Germinal center (tissue), 1 donor: Measurements from ENCODE around the gene NFATC4.

Experiments used
- DNase-seq: peaks from one replicate; pipeline ENCODE4 v3.0.0; 2012; ENCODE audit warnings: mixed read lengths, low spot score

NFATC4 gene

DNA sequence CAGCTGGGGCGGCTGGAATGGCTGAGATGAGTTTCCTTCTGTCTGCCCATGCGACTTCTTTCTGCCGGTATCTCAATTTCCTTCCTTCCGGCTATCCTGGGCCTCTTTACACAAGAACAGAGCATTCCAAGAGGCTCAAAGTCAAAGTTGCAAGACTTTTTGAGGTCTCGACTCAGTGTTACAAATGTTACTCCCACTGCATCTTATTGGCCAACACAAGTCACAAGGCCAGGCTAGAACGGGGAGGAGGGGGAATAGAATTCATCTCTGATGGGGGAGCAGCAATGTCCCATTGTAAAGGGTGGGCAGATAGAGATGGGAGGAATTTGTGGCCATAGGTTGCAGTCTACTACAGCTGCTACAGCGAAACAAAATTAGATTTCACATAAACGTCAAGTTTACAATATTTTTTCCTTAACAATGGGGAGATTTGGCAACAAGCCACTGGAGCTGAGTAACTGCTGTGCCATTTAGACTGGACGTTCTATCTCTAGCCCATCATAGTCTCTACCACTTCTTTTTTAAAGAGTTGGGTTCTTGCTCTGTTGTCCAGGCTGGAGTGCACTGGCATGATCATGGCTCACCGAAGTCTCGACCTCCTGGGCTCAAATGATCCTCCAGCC lies 21.4 kb downstream of the NFATC4 start:
- DNase-seq, result no peak

DNA sequence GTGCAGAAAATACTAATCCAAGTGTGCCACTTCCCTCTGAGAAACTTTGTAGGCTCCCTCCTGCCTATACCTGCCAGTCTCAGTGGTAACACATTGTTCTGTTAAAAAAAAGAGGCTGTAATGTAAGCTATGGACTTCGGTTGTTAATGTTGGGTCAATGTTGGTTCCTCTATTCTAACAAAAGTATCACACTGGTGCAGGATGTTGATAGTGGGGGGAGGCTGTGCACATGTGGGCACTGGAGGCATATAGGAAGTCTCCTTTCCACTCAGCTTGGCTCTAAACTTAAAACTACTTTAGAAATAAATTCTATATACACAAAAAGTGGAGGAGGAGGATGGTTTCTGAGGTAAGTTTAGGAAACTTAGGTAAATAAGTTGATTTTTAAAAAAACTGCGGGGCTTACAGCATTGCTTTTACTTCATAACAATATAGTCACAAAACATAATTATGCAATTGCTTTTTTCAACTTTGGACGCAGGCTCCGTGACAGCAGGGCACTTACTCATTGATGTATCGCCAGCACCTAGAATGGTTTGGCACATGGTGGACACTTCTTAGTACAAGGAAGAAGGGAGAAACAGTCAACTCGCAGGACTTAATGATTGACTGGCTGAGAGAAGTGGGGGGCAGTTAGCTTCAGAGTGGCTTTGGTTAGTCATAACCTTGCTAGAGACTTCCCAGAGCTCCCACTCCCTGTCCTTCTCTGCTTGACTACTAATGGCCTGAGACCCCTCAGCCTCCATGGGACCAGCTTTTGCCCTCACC lies 22.9 kb downstream of the NFATC4 start:
- no peak for DNase-seq

DNA sequence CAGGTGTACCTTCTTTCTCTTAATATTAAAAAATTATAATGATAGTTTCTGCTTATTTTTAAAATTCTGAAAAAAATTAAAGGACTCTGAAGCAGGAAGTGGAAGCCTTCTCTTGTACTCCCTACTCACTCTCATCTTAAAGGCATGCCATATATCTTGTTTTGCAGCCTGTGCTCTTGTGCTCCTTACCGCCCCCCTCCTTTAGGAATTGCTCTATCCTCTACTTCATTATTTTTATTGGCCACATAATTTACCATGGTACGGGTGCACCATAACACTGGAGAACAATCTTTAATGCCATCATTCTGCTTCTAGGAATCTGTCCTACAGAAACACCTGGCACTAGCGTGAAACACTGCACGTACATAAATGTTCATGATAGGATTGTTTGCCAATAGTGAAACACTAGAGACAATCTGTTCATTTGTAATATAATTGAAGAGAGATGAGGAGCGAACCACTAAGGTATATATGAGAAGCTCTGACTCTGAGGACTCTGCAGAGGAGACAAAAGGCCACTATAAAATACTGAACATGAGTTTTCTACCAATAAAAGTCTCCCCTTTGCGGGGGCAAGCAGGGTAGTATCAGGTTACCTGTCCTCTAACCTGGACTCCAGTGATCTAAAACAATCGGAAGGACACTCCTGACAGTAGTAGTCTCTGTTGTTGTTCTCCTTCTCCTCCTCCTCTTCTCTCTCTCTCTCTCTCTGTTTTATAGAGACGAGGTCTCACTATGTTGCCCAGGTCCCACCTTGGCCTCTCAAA lies 24.5 kb downstream of the NFATC4 start:
- DNase-seq, result no peak

DNA sequence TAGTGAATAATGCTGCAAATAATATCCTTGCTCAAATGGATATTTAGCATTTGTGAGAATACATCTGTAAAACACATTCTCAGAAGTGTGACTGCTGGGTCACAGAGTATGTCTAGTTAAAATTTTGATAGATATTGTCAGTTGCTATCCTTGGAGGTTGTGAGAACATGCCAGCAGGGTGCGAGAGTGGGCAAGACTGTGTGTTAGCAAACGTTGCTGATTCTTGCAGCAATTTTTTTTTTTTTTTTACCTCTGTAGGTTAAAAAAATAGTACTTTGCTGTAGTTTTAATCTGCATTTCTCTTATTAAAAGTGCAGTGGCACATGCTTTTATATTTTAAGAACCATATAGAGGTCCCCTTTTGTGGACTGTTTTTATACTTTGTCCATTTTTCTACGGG lies 26.3 kb downstream of the NFATC4 start:
- no peak for DNase-seq

DNA sequence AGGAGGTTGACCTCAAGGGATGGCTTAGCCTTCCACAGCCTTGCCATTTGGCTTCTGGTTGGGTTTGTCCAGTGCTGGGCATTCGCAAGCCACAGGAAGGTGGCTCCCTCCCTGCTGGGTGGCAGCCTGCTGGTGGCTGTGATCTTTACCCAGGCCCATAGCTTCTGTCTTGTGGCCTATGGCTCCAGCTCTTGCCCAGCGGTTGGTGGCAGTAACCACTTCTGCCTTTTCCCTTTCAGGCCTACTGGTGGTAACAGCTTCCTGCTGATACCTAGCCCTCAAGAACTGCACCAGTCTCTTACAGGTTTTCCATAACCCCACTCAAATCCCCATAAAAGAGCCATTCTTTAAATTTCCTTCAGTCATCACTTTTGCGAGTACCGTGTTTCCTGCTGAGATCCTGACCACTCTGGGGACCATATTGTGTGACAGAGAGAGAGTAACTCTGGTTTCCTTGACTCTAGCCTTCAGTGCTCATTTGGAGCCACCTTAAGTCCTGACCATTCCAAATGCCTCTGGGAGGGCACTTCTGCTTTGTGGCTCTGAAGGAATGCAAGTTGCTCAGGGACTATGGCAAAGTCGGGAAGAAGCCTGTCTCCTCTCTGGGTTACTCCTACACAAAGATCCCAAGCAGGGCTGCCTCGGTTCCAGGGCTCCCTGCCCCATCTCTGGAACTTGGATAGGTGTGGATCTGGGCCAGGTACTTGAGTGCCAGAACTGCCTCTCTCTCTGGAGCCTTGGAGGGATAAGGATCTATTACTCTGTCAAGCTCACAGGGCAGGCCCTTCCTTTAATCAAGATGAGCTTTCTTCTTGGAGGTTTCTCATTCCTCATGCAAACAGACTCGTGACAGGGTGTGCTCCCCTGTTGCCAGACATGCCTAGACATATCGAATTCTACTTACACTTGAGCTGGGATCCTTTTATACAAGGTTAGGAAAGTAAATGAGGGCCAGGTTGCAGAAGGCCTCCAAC lies 27.9 kb downstream of the NFATC4 start:
- DNase-seq, result no peak

DNA sequence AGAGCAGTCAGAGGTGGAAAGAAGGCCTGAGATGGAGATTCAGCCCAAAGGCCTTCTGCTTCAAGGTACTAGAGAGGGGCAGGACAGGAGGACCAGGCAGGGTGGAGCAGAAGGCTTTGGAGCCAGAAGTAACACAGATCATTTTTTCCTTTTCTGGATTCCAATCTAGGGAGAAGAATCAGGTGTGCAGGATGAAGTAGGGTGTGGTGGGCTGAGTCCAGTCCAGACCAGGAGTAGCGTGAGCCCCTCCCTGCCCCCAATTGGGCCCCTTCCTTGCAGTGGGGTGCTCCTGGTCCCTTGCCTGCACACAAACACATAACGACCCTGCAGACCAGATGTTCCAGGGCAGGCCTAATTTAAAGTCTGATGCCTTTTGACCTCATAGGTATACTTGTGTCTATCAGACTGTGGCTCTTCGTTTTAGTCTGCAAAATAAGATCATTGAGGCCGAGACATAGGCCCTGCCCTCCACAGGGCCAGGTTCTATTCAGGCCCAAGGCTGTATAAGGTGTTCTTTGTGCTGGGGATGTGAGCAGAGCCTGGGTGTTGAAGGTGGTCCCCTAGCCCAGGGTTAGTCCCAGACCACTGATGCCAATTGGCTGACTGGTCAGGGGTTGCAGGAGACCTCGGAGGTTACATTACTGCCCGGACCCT lies 29.8 kb downstream of the NFATC4 start:
- DNase-seq, result no peak

DNA sequence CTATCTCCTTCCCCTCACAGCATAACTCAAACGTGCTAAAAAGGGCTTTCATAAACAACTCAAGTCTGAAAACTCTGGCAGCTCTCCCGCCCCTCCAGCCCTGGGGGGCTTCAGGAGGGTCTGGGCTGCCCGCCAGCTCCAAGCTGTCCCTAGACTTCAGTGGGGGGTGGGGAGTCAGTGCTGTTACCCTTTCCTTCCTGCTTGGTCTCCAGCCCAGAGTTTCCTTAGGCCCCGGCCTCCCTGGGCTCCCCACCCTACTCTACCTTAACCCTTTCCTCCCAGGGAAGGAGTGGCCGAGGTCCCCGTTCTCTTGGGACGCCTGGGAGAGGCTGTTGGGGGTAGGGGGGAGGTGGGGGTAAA lies 30.3 kb downstream of the NFATC4 start:
- no peak for DNase-seq

DNA sequence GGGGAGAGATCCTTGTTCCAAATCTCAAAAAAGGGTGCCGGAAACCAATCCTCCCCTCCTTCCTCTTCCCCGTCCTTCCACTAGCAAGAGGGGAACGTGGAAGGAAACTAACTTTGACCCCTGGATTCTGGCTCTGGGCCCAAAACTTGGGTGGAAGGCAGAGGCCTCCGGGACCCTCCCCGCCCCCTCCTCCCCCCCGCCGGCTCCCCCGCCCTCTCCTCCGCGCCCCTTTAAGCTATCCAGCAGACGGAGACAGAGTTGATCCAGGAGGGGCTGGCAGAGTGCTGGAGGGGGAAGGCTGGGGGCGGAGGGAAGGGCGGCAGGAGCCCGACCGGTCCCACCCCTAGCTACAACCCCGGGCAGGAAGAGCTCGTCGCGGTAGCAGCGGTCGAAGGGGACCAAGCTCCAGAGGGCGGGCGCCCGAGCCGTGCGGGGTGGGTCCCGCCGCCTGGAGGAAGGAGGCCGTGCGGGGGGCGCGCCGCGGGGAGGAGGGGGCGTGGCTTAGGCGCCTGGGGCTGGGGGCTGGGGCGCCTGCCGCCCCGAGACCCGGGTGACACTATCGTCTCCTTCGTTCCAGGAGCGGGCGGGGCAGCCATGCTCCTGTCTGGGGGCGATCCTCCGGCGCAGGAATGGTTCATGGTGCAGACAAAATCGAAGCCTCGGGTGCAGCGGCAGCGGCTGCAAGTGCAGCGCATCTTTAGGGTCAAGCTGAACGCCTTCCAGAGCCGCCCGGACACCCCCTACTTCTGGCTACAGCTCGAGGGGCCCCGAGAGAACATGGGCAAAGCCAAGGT lies 30.9 kb downstream of the NFATC4 start, which contains the start of gene NYNRIN:
NYNRIN (plus strand) TSS at position 351 of the 794 bp plus-strand sequence; CDS start at position 595, 244 bp downstream.
- peak; percentile 42 for DNase-seq

DNA sequence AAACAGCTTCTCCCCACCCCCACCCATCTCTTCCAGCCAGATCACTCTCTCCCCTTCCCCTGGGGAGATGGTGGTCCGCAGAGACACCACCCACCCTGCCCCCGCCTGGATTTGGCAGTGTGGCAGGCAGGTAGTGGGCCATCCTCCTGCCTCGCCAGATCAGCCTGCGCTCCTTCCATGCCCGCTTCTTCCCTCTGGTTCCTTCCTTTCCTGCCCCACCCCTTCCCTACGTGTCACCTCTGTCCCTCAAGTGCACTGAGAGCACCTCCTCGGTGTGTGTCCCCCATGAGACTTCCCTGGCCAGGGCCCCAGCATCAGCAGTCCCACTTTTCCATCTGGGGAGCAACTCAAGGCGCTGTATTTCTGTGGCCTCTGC lies 31.5 kb downstream of the NFATC4 start:
- DNase-seq, result no peak

DNA sequence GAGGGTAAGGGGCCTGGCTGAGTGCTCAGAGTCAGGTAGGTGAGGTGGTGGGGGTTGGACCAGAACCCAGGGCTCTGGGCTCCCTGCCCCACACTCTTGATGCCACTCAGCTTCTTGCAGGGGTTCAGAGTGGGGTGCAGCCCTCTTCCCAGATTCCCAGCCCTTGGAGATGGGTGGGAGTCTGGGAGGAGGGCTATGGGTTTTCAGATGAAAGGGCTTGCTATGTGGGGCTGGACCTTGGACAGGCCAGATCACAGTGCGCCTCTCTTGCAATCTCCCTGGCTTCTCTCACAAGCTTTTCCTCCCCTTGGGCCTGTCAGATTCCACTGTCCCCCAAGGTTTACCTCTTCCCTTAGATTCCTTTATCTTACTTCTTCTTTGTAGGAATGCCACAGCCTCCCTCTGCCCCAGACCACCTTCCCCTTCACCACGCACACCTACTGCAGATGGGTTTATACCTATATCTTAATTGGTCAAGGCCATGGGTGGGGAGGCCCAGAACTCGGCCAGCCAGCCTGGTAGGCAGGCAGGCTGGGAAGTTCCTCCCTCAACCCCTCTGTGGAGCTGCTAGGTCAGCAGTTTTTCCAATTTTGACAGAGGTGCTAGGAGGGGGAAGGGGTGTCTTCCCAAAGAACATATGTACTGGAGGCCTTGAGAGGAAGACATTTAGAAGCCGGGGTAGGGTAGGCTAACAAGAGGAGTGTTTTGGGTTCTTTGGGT lies 32.2 kb downstream of the NFATC4 start:
- DNase-seq, result no peak

DNA sequence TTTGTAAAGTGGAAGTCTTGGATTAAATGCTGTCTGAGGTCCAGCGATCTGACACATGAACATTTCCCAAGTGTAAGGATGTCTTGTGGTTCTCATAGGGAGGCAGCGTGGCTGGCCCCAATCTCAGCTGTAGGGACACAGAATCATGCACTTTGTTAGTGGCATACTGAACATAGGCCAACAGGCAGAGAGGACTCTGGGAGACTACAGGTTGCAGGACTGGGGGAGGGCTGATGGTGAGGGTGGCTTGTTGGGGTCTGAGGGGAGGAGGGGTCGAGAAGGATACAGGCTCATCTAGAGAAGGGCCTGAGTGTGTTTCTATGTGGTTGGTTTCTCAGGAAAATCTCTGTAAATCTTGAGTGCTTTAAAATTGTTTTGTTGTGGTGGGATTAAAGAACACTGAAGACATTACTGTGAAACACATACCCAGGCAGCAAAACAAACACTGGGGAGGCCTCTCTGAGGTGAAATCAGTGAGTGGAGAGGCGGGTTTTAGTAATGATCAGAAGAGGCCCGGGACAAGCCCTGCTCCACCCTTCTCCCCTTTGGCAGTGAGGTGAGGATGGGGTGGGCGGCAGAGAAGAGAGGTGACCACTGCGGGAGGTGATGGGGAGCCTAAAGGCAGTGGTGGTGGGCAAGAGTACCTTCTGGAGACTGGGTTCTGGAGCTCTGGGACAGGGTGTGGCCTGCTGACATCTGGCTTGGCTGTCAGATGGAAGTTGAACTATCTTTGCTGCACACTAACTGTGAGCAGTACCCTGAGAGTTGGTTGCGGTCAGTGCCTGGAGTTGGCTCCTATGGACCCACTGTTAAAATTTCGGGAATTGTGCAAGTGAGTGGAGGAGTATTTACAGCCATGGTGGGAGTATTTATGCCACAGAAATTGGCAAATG lies 34.1 kb downstream of the NFATC4 start:
- DNase-seq, result no peak

DNA sequence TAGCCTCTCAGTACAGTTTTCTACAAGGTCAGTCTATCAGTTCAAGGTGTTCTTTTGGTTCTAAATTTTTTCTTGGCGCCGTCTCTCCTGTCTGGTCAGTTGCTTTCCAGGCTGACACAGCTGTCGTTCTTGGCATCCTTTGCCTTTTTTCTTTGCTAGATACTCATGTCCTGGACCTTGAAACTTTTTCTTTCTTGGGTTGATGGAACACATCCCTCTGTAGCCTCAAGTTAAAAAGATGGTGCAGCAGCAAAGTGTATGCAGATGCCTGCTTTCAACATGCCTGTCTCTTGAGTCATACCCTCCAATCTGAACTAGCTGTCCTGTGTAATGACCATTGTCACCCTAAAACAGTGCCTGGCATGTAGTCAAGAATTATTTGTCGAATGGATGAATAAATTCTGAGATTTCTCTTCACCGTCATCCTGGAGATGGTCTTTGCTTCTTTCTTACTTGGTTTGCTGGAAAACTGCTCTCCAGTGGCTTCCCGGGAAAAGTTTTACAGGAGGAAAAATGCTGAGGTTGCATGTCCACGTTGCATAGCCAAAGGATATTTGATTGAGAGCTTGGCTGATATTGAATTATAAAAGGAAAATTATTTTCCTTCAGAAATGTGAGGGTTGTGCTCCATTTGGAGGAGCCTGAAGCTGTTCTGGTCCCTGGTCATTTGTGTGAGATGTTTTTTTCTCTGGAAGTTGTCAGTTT lies 35.5 kb downstream of the NFATC4 start:
- no peak for DNase-seq

DNA sequence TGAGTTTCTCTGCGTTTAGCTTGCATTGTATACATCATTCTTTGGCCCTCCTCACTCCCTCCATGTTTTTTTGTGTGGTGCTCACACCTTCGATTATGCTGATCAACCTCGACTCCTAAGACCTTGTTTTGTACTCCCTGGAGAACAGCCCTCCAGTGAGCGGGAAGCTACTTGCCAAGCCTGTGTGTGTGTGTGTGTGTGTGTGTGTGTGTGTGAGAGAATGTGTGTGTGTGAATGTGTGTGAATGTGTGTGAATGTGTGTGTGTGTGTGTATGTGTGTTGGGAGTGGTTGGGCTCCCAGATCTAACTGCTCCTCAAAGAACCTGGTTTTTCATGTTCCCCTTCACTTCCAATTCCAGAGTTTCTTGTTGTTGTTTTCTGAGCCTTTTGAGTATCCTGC lies 36.8 kb downstream of the NFATC4 start:
- DNase-seq, result no peak

DNA sequence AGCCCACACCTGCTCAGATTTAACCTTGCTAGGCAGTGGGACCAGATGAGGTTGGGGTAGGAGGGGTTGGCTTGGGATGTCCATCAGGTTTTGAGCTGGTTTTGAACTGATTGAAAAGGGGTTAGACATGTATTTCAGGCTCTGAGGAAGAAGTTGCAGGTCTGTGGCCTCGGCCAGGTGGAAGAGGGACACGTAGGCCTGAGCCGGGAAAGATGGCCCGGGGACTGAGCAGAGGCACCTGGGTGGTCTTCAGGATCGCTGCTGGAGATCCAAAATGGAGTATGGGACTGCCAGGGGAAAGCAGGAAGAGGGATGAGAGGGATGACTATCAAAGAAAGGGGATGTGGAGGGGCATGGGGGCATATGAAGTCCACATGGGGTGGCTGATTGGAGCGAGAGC lies 38.4 kb downstream of the NFATC4 start:
- DNase-seq, result no peak

DNA sequence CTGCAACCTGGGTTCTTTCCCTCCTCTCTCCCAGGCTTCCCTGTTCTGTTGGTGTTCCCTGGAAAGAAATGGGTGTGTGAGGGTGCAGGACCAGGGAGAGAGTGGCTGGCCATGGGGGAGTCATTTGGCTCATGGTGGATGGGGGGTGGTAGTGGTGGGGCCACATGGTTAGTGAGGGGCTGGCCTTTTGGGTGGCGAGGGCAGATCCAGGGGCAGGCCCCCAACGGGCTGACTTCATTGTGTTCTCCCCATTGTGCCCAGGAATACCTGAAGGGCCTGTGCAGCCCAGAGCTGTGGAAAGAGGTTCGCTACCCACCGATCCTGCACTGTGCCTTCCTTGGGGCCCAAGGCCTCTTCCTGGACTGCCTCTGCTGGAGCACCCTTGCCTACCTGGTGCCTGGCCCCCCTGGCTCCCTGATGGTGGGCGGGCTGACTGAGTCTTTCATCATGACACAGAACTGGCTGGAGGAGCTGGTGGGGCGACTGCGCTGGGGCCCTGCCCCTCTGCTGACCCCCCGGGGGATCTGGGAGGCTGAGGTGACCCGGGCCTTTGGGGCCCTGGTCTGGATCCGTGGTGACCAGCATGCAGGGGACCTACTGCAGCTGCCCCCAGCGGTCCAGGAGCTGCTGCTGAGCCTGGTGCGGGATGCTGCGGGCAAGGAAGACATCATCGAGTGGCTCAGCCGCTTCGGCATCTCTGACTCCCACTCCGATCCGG lies 39.8 kb downstream of the NFATC4 start:
- no peak for DNase-seq

DNA sequence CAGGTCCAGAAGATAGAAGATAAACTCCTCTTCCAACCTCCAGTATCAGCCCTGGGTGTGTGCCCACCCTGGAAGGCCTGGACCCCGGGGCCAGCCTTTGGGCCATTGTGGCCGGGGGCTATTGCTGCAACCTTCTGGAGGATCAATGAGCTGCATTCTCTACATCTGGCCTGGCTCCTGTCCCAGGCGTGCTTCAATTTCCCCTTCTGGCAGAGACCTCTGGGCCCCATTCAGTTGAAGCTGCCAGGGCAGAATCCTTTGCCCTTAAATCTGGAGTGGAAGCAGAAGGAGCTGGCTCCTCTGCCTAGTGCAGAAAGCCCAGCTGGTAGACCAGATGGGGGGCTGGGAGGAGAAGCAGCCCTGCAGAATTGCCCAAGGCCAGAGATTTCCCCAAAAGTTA lies 40.8 kb downstream of the NFATC4 start:
- no peak for DNase-seq

DNA sequence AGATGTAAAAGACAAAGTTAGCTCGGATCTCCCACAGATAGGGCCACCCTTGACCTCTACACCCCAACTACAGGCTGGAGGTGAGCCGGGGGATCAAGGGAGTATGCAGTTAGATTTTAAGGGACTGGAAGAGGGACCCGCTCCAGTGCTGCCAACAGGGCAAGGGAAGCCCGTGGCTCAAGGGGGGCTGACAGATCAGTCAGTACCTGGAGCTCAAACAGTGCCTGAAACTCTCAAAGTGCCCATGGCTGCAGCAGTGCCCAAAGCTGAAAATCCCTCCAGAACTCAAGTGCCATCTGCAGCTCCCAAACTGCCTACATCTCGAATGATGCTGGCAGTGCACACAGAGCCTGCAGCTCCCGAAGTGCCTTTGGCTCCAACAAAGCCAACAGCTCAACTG lies 41.2 kb downstream of the NFATC4 start:
- DNase-seq, result no peak

DNA sequence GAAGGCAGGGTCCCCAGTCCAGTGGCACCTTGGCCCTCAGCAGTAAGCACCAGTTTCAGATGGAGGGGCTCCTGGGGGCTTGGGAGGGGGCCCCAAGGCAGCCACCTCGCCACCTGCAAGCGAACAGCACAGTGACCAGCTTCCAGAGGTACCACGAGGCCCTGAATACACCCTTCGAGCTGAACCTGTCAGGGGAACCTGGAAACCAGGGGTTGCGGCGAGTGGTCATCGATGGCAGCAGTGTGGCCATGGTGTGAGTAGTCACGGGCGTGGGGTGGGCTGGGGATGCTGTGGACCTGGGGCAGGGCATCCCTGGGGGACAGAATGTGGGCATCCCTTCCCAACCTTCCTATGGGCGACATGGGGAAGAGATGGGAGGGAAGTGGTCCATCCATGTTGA lies 42.0 kb downstream of the NFATC4 start:
- DNase-seq, result no peak
